Epithelial cell of esophagus (primary cell): Measurements from ENCODE around the gene COPS4.

Experiments used
- DNase-seq: peaks from one replicate; pipeline ENCODE4 v3.0.0; 2010; ENCODE audit warnings: low read depth
- H3K4me3 ChIP-seq: 2 replicates; pipeline ENCODE4 v1.5.1; 2011; ENCODE audit warnings: mild to moderate bottlenecking, low read length, control low read depth
- TF ChIP-seq, protein P1 (sequence below): IDR thresholded peaks from 2 replicates; pipeline ENCODE4 v1.5.1; 2011; ENCODE audit warnings: low read depth, mild to moderate bottlenecking, low read length, control low read depth, inconsistent platforms; ENCODE audit not compliant: insufficient read depth; ENCODE audit errors: missing control alignments

The COPS4 gene

DNA sequence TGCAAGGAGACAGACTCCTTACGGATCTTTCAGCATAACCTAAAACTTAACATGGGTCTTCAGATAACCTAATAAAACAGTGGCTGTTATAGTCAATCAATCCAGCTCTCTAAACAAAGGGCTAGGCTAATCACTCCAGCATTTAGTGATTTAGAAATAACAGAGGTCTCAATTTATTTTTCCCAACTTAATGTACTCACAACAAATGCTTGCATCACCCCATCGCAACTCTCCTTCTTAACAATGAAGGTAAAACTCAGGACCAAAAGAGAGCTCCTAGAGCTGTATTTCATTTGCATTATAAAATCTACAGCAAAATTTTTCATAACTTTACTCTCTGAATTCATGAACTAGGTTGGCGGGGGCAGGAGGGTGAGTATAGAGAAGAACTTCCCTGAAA lies 25.5 kb upstream of the COPS4 start:
- TF ChIP-seq, protein P1, sequence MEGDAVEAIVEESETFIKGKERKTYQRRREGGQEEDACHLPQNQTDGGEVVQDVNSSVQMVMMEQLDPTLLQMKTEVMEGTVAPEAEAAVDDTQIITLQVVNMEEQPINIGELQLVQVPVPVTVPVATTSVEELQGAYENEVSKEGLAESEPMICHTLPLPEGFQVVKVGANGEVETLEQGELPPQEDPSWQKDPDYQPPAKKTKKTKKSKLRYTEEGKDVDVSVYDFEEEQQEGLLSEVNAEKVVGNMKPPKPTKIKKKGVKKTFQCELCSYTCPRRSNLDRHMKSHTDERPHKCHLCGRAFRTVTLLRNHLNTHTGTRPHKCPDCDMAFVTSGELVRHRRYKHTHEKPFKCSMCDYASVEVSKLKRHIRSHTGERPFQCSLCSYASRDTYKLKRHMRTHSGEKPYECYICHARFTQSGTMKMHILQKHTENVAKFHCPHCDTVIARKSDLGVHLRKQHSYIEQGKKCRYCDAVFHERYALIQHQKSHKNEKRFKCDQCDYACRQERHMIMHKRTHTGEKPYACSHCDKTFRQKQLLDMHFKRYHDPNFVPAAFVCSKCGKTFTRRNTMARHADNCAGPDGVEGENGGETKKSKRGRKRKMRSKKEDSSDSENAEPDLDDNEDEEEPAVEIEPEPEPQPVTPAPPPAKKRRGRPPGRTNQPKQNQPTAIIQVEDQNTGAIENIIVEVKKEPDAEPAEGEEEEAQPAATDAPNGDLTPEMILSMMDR, result no peak
- DNase-seq, result peak; percentile 18
- peak overlapping the region; percentile 73 for H3K4me3 ChIP-seq

DNA sequence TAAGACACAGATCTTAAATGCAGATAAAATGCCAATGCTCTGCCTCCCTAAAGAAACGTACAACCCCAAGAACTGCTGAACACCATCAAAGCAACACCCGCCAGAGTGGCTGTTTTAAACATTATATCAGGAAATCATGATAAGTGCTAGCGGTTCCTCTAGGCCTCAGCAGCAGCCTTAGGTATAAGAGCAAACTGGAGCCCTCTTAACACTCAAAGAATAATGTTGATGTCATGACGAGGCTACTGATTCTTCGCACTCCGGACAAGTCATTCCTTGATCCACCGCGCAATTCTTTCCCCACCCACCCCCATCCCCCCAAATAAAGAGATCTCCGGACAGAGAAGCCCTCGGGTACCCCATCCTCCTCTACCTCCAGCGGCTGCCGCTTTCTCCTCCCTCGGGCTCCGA lies 24.9 kb upstream of the COPS4 start:
- TF ChIP-seq, protein P1, result no peak
- DNase-seq, result peak; percentile 27
- peak overlapping the region; percentile 73 for H3K4me3 ChIP-seq

DNA sequence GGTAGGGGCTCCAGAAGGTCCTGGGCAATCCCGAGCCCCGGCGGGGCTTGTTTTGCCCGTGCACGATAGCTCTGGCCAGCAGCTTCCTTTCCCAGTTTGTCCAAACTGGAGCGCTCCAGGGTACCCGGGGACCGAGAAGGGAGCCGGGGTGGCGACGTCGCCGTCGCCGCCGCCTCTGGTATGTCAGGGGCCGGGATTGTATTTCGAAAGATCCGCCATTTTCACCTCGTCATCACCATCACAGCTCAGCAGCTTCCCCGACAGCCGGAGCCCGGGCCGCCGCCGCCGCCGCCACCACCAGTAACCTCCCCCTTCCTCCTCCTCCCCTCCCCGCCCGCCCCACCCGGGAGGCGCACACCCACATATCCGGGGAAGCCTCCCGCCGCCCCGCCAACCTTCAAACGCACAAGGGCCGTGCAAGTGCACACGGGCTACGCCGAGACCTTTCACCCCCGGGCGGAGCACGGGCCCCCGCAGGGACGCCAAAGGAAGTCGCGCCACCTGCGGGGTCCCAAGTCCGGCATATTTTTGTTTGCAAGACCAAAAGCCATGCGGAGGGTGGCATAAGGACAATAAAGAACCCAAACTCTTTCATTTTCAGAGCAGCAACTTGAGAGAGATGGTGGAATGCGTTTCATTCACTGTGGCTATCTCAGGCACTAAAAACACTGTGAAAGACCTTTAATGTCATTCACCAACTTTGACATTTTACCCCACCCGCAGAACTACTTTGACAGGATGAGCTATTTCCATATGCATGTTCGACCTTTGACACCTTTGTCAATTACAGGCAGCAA lies 24.3 kb upstream of the COPS4 start, which contains the start of gene LIN54:
Gene LIN54 (minus strand): TSS at position 302 of the 797 bp plus-strand sequence. CDS start 25,979 bp downstream, outside the sequence.
- DNase-seq, result peak; percentile 87
- TF ChIP-seq, protein P1, result no peak
- peak within 1 kb of the TSS; percentile 73 for H3K4me3 ChIP-seq

DNA sequence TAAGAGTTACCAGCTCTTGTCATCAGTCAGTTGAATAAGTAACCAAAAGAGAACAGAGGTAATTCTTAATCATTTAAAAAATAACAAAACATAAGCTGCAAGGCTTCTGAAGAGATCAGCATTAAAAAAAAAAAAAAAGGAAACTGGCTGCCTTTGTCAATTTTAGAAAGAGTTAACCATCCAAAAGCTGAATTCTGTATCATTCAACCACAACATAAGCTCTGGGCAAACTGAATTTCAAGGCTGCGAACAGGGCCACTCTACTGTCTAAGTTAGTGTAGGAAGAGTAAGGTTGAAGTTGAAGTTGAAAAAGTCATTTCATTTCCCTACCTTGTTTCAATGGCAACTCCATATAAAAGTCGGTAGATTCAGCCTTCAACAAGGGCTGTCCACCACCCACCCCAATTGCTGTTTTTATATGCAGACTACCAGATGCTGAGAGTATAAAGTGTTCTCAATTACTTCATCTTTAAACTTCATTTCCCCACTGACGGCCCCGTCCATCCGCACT lies 23.2 kb upstream of the COPS4 start:
- peak overlapping the region; percentile 69 for H3K4me3 ChIP-seq
- TF ChIP-seq, protein P1, result no peak
- no peak for DNase-seq

DNA sequence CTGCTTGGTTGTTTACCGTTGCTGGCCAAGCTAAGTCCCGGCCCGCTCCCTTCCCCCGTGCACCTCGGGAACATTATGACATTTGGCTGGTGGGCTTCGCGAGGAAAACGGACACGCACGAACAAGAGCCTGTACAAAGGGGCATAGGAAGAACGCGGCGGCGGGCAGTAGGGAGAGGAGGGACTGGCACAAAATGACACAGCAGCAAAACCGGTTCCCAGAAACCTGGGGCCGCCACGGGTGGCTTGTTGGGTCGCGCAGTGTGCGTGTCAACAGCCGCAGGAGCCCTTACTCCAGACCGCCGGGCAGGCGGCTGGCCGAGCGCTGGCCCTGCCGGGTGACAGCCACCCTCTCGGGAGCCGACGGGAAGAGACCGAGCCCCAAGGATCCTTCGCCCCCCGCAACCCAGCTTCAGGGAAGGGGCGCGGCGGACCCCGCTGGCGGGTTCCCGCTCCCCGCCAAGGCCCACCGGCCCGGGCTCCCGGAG lies 22.7 kb upstream of the COPS4 start:
- peak overlapping the region; percentile 69 for H3K4me3 ChIP-seq
- TF ChIP-seq, protein P1, result no peak
- peak; percentile 54 for DNase-seq

DNA sequence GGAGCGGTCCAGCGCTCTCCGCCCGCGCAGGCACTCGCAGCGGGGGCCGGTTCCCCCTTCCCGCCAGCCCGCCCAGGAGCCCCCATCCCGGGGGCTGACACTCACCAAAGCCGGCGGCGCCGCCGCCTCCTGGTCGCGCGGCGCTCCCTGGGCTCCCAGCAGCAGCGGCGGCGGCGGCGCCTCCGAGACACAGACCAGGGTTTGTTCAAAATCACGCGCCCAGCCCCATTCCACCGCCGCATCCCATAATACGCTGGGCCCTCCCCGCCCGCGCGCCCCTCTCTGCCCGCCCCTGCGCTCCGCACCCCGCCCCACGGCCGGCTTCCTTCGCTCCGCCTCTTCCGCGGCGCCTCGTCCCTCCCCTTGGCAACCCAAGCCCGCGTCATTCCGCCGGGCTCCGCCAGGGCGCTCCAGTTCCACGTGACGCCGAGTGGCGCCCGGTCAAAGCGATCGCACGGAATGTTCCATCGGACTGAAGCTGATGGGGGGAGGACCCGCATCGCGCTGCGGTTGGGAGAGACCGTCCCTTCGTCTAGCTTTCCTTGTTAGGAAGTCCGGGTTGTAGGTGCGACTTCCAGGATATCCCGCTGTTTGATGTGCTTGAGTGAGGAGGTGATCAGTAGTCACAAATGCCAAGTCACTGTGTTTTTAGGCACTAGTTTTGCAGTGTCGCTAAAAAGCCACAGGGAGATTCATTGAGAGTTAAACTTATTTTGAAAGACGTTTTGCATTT lies 22.1 kb upstream of the COPS4 start:
- peak; percentile 99 for DNase-seq
- peak overlapping the region; percentile 69 for H3K4me3 ChIP-seq
- TF ChIP-seq, protein P1, result peak; percentile 45
